ENCODE measurements around the gene MAMLD1. TPM values are rescaled to one million over a fixed set of nuclear protein-coding genes. Genes with fewer than 3 reads are reported as not detected.

Gene MAMLD1
- total and polyA plus RNA-seq, 2 donors (not counting 3 experiments of a cell fraction or from before 2014, with no cell fraction given), result 2.5 to 5.6 TPM

DNA sequence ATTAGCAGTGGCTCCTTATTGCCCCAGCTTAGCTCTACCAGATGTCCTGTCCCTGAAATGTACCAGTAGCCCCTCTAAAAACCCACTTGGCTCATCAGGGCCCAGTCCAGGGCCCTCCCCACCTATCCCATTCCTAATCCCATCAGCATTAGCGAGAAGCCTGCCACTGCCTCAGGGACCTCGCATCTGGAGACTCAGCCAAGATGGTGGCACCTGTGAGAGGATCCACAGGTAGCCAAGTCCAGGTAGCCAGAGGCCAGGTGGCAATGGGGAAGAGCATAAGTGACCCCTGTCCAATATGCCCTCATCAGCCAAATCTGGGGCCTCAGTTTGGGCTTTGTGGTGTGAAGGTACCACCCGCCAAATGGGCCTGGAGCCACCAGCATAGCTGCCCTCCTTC is 97.7 kb downstream of the MAMLD1 start:
- Histone ChIP-seq H2AFZ (ENCODE audit: low read depth, low read length) (no peak overlapping the region), H3K9ac (replicated peaks; ENCODE audit: extremely low read depth, insufficient read depth, low read length) (no peak overlapping the region), H4K20me1 (replicated peaks; ENCODE audit: control insufficient read depth, extremely low read depth, insufficient read depth, low read length) (no peaks in the 10 kb centered on the region), H3K27ac (ENCODE audit: insufficient read depth, low read depth, low read length) (no peak overlapping the region), H3K9me1 (replicated peaks; ENCODE audit: control insufficient read depth, extremely low read depth, insufficient read depth, low read length) (no peaks in the 10 kb centered on the region), H3K27me3 (ENCODE audit: control insufficient read depth in 2 of 2, insufficient read depth in 2 of 2, low read length in 2 of 2) (no peaks in the 10 kb centered on the region), H3K4me2 (ENCODE audit: insufficient read depth, low read length) (no peak overlapping the region), H3K79me2 (ENCODE audit: control insufficient read depth, insufficient read depth, low read length) (no peaks in the 10 kb centered on the region), H3K4me1 (ENCODE audit: control insufficient read depth, extremely low read depth, insufficient read depth, low read length) (no peaks in the 10 kb centered on the region), H3K9me3 (replicated peaks; ENCODE audit: control insufficient read depth, insufficient read depth, low read length) (no peaks in the 10 kb centered on the region), H3K36me3 (ENCODE audit: control insufficient read depth in 2 of 2, extremely low read depth in 1 of 2, insufficient read depth in 2 of 2, low read length in 2 of 2) (no peaks in the 10 kb centered on the region), H3K4me3 (replicated peaks in 1 of 3; ENCODE audit: insufficient read depth in 1 of 3, low read depth in 1 of 3, low read length in 3 of 3) (no peak overlapping the region)
- CTCF ChIA-PET, result no interaction called here
- no TSS peak for BruUV-seq (replicated peaks)
- DNase-seq (ENCODE audit: low read depth, low spot score) (no peak), FAIRE-seq (no peak)
- dilution Hi-C loops (cut with MboI; ENCODE audit: extremely low pct_ligation_motif_present, low sequenced_read_pairs), result no loop called here
- TF ChIP-seq GATA2 (IDR thresholded peaks at IDR 0.05; ENCODE audit: insufficient read depth, insufficient read length, low read depth, low read length) (no peak), FOS (IDR thresholded peaks at IDR 0.05; ENCODE audit: borderline replicate concordance, insufficient read depth, low read length) (no peak), EZH2 (IDR thresholded peaks at IDR 0.05; ENCODE audit: borderline replicate concordance, low read depth, low read length, severe bottlenecking) (no peak), MYC (IDR thresholded peaks at IDR 0.05; ENCODE audit: low read depth, low read length) (no peak), JUN (IDR thresholded peaks at IDR 0.05; ENCODE audit: borderline replicate concordance, insufficient read depth, insufficient read length, low read depth) (no peak), POLR2A (IDR thresholded peaks at IDR 0.05; ENCODE audit: low read depth, low read length) (no peak), CTCF (IDR thresholded peaks at IDR 0.05; ENCODE audit: extremely low read depth in 1 of 2, insufficient read depth in 1 of 2, low read depth in 1 of 2, low read length in 2 of 2) (no peak), POLR2AphosphoS5 (IDR thresholded peaks at IDR 0.05; ENCODE audit: insufficient read depth, low read depth, low read length) (no peak)
- TF ChIP-seq, protein P1, sequence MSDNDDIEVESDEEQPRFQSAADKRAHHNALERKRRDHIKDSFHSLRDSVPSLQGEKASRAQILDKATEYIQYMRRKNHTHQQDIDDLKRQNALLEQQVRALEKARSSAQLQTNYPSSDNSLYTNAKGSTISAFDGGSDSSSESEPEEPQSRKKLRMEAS (IDR thresholded peaks at IDR 0.05; ENCODE audit: insufficient read depth, insufficient read length), result no peak
- POLR2A ChIA-PET, result no interaction called here
- intact Hi-C loops (cut with micrococcal nuclease), result no loop called here

All from endothelial cell of umbilical vein (primary cell).